CD4-positive, alpha-beta T cell treated with Interleukin-4 for 4 hours (primary cell): ENCODE measurements around the gene OR11L1.

Source experiments
- DNase-seq: peaks from one replicate; pipeline ENCODE4 v3.0.0-alpha.2; 2020

Gene OR11L1, protein sequence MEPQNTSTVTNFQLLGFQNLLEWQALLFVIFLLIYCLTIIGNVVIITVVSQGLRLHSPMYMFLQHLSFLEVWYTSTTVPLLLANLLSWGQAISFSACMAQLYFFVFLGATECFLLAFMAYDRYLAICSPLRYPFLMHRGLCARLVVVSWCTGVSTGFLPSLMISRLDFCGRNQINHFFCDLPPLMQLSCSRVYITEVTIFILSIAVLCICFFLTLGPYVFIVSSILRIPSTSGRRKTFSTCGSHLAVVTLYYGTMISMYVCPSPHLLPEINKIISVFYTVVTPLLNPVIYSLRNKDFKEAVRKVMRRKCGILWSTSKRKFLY

DNA sequence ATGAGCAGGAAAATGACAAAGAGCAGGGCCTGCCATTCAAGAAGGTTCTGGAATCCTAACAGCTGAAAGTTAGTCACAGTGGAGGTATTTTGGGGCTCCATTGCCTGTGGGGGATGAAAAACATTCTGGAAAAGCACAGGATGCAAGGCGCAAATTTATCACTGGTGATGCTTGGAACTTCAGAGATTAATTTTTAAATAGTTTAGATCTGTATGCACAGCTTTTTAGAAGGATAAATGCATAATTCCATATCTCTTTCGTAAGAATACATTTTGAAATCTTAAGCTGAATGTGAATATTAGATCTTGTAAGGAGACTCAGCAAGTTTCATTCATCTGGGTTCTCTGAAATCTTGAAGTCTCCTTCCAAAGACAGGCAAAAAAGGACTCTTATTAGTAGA is at the start of gene OR11L1:
TSS of gene OR11L1 (minus strand) at position 101 of the 400 bp plus-strand sequence. CDS start at position 101, 0 bp downstream.
- DNase-seq, result no peak

DNA sequence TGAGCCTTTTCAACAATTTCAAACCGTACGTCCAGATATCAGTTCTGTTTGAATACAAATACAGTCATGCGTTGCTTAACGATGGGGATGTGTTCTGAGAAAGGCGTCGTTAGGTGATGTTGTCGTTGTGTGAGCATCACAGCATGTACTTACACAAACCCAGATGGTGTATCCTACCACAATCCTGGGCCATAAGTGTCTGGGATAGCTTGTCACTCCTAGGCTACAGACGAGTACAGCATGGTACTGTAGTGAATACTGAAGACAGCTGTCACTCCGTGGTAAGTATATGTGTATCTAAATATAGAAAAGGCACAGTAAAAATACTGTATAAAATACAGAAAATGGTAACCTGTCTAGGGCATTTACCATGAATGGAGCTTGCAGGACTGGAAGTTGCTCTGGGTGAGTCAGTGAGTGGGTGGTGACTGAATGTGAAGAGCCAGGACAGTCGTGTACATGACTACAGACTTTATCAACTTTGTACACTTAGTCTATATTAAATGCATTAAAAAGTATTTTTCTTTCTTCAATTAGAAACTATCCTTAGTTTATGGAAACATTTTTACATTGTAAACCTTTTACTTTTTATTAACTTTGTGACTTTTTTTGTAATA is 43.2 kb upstream of the OR11L1 start:
- DNase-seq, result no peak

DNA sequence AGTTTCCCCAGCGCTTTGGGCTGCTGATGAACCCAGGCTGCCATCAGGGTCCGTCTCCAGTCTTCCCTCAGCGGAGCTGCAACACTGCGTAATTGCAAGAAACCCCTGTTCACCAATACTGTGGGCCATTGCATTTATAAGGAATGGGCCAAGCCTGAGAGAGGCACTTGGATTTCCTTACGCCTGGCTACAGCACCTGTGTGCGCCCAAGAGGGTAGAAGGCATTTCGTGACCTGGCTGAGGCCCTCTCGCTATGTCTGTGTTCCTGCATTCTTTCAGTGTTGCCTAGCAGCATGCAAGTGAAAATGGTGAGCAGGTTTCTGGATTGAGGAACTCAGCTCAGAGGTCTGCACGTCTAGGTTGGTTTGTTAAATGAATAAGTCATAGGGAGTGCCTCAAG is 41.6 kb upstream of the OR11L1 start:
- DNase-seq, result no peak

DNA sequence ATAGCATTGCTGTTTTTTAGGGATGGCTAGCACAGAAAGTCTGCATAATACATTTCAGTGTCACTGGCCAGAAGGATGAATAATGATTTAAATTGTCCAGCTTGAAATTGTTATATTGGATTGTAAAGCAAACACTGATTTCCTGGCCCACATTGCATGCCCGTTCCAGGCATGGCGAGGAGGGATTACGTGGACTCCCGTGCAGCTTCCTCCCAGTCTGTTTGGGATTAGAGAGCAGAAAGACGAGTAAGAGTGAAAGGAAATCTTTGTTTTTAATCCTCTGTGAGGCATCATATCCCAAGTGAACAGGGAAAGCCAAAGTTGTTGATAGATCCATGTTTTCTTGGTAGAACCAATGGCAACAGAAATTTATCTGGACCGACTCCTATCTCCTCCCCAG is 23.7 kb upstream of the OR11L1 start:
- no peak for DNase-seq

DNA sequence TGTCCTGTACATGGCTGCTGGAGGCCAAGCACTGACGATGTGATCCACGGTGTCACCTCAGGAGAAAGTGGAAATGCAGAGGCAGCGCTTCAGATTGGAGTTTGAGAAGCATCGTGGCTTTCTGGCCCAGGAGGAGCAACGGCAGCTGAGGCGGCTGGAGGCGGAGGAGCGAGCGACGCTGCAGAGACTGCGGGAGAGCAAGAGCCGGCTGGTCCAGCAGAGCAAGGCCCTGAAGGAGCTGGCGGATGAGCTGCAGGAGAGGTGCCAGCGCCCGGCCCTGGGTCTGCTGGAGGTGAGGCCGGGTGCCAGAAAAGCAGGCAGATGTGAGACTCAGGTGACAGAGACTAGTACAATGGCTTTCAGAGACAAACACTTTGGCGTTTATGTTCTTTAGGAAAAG is 22.9 kb upstream of the OR11L1 start:
- no peak for DNase-seq

DNA sequence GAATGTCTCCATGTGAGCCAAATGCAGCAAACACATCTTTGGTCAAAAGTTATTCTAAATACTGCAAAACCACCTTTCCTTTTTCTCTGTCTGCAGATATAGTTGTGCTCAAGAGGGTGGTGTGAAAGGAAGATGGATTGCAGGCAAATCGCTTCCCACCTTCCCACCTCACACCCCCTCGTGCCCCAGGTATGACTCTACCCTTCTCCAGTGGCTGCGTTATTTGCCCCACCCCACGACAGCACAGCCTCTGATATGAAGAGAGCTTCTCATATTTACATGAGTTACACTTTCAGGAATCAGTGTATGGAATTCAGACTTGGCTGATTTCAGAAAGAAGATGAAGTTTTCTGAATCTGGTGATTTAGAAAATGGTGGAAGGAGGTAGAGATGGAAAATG is 21.1 kb upstream of the OR11L1 start:
- DNase-seq, result no peak

DNA sequence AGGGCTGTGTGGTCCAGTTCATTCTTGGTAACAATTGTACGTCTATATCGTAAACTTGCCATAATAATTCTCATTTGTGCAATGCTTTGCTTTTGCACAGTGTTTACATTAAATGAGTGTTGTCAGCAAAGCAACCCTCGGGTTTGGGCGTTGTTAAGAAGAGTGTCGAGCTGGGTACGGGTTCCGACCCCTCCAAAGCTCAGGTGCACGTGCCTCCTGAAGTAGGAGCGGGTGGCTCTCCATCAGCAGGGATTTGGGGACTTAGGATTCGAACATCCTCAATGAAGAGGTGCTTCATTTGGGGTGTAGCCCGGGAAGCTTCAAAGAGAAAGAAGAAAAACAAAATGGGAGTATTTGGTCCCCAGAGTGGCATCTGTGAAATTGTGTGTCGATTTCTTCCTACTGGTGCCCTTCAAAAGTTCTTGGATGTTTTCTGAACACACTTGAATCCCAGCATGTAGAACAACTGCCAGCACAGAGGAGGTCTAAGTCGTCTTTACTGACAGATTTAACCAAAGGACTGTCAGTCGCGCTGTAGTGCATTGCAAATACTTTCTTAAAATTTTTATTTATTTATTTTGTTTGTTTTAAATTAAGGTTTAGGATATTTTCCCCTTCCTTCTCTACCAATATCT is 16.4 kb upstream of the OR11L1 start:
- no peak for DNase-seq

DNA sequence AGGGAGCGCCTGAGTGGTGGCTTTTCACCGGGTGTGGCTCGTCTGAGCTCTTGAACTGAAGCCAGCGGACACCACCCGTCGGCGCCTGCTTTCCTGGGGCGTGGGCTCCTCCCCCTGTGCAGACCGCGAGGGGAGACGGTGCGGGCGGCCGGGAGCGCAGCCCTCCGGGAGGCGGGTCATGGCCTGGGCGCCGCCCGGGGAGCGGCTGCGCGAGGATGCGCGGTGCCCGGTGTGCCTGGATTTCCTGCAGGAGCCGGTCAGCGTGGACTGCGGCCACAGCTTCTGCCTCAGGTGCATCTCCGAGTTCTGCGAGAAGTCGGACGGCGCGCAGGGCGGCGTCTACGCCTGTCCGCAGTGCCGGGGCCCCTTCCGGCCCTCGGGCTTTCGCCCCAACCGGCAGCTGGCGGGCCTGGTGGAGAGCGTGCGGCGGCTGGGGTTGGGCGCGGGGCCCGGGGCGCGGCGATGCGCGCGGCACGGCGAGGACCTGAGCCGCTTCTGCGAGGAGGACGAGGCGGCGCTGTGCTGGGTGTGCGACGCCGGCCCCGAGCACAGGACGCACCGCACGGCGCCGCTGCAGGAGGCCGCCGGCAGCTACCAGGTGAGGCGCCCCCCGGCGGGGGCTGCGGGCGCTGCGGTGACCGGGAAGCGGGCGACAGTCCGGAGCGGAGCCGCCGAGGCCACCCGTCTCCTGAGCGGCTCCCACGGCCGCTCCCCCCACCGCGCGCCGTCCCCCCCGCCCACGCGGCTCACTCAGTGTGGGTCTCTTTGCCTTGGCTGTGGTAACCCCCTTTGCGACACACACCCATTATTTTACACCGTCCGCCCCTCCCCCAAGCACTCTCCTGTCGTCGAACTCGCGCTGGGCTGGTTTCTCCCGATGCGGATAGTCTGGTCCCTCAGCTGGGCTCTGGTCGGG is 15.6 kb upstream of the OR11L1 start, which contains the start of gene TRIM58:
TSS of gene TRIM58 (plus strand) at position 119 of the 916 bp plus-strand sequence. CDS start at position 179, 60 bp downstream.
- no peak for DNase-seq

DNA sequence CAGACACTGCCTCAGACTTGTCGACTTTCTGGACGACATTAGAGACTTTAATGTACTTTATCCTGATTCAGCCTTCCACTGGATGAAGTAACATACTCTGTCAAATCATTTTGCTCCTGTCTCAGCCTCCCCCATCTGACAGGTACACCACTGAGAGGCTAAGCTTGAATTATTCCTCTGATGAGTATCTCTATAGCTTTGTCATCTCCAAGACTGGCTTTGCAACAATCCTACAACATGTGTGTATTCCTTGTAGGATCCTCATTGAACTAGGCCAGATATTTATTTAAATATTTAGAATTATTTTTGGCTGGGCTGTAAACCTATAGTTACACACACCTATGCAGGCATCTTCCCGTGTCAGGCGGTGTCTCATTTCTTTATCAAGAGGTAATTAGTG is 14.2 kb upstream of the OR11L1 start:
- no peak for DNase-seq

DNA sequence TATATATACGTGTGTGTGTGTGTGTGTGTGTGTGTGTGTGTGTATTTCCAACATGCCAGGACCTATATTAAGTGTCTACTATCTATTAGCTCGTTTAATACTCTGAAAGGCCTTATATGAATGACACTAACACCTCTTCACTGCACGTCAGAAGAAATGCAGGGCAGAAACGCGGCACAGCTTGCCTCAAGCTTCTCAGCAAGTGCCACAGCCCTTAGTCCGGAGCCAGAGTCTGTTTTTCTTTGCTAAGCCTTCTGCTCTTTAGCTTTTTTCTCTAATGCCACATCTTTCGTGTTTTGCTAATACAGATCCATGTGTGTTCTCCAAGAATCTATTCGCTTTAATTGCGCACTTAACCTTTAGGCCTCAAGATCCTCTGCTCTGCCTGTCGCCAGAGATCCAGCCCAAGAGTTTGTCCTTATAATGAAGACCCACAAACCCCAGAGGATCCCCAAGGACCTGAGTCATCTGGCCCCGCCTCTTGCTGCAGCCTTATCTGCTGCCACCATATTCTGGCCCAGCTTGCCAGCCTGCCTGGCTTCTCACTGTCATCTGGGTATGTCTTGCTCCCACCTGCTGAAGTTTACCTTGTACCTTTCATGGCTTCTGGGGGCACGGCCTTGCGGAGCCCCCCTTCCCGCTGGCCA is 13.3 kb upstream of the OR11L1 start:
- no peak for DNase-seq

DNA sequence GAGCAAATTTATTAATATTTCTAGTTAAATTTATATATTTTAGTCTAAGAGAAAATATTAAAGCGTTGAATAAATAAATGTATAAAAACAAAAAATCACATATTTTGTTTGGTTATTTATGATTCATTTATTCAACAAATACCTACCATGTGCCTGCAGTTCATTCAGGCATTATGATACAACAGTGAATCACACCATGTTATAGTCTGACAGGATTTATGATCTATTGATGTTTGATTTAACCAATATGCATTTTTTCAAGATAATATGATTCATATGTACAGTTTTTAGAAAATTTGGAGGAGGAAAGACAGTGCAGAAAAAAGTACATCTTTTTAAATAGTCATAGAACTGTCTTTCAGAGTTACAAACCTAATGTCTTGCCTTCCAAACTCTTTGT is 7.9 kb upstream of the OR11L1 start:
- DNase-seq, result no peak

DNA sequence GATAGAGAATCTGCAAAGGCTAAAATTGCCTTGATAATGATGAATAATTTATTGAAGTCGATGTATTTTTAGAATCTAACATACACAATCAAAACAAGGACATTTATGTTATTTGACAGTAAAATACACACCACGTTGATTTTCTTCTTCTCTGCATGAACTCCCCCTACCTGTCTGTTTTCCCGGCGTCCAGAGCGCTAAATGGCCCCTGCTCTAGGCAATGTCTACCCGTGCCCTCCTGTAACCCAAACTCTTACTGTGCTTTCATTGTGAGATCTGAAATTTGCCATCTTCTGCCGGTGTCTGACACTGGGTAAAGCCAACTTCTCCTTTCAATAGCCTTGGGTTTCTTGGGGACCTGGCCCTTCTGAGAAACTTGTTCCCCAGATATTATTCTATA is 6.7 kb upstream of the OR11L1 start:
- DNase-seq, result no peak

DNA sequence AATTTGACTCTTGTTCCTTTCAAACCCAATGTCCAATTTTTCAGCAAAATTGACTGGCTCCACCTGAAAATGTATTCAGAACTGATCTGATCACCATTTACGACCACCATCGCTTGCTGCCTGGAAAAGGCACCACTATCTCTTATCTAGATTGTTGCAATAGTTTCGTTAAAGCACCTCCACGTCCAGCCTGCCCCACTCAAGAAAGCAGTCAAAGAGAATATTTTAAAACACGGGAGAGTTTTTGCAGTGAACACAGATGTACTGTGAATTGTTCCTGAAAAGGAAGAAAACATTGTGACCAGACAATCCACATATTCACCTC is 4.0 kb upstream of the OR11L1 start:
- no peak for DNase-seq

DNA sequence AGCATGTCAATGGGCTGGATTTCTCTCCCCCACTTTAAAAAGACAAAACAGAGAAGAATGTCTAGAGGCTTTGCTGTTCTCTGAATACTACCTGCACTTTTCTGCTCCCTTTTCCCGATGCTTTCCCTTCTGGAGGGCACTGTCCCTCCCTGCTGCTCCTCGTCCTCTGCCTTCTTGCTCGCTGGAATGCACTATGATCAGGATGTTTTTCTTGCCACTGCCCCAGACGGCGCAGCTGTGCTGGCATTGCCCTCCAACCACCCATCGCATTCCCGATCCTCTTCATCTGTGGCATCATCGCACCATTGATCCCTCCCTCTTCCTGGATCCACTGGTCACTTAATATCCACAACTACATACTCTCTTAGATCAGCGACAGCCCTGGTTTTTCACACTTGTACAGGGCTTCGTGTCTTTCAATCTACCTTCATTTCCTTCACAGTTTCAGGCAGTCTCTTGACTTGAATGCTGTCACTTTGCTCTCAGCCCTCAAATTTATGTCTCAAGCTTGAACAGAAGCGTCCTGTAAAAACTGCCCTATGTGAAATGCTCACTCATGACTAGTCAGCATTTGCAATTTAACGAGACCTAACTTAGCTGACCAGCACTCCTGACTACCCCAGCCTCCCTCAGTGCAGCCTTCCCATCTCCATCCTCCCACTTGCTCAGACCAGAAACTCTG is 3.5 kb upstream of the OR11L1 start:
- no peak for DNase-seq

DNA sequence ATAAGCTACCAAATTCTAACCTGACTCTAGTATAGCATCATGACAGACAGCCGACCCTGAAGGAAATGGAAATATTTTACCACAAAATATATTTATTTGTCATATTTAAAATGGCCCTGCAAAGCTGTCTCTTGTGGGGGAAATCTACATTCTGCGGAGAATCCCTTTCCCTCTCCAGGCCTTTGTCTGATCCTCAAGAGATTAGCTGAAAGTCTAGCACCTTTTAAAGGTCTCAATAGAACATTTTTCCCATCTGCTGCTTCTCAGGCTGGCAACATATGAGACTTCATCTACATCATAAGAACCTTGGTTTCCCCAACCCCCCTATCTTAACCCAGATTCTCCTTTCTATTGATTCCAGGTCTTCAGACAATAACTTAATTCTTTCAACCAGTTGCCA is 1.7 kb upstream of the OR11L1 start:
- DNase-seq, result no peak

DNA sequence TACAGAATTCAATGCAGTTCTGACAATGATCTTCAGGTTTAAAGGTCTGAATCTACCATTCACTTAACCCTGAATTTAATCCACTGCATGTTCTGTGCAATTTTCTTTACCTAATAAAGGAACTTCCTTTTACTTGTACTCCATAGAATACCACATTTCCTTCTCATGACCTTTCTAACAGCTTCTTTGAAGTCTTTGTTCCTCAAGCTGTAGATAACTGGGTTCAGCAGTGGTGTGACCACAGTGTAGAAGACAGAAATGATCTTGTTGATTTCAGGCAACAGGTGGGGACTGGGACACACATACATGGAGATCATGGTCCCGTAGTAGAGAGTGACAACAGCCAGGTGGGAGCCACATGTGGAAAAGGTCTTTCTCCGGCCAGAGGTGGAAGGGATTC is 878 bp downstream of the OR11L1 start:
- no peak for DNase-seq

DNA sequence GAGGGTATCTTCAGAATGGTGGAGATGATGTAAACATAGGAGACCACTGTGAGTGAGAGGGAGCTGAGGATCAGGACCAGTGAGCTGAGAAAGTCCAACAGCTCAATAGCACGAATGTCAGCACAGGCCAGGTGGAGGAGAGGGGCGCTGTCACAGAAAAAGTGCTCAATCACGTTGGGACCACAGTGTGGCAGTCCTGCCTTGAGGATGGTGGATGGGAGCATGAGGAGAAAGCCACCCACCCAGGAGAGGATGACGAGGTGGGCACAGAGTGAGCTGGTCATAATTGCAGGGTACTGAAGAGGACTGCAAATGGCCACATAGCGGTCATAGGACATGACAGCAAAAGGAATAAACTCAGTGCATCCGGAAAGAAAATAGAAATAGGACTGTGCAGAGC is 8.1 kb downstream of the OR11L1 start:
- DNase-seq, result no peak

DNA sequence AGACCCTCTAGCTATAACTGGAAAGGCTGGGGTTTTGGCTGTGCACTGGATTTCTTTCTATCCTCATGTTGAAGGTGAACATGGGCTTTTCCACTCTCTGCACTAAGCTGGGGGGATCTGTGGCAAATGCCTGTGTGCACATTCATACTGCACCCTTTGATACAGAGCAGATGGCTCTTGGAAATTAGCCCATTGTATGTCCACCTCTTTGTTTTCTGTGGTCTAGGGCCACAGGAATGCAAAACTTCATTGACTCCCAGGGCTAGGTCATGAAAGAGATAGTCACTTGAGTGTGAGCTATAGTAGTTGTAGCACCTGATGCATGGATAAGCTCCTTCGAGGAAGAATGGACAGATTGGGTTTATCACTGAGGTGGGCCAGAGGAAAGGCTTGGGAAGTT is 12.0 kb downstream of the OR11L1 start:
- DNase-seq, result no peak

DNA sequence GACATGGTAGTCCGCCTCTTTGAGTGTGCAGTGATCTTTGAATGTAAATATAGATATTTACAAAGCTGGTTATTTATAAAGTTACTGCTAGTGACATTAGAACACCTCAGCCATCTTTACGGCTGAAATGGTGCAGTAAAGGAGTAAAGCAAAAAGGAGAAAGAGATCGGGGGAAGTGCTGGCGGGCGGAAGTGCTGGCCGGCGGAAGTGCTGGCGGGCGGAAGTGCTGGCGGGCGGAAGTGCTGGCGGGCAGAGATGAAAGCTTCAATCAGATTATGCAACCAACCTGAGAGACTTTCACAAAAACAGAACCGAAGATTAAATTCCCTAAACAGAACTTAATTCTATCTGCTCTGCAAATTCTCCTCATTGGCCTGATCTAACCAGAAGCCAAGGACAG is 16.3 kb downstream of the OR11L1 start:
- DNase-seq, result no peak

DNA sequence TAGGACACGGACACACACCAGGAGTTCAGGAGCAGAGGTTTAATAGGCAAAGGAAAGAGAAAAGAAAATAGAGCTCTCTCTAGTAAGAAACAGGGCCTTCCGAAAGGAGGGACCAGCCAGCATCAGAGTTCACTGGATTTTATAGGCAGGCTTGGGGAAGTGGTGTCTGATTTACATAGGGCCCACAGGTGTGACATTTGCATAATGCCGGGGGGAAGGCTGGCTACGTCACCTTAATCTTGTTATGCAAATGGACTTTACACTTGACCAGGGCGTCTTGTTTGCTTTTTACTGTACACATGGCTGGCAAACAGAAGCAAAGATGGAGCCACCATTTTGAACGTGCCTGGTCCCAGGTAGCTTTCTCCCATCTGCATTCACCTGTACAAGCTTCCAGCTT is 17.7 kb downstream of the OR11L1 start, which contains the start of gene OR14A16:
TSS of gene OR14A16 (minus strand) at position 97 of the 400 bp plus-strand sequence. CDS start 8,390 bp downstream, outside the sequence.
- no peak for DNase-seq

DNA sequence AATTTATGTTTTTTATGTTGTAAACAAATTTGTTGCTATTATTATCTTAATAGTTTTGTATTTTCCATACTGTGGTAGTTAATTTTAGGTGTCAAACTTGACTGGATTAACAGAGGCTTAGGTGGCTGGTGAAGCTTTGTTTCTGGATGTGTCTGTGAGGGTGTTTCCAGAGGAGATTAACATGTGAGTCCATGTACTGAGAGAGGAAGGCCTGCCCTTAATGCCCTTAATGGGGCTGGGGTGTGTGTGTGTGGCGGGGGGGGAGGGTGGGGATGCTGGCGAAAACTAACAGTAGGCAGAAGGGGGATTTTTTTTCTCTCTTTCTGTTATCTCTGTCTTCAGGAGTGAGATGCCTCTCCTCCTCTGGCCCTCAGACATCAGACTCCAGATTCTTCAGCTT is 19.6 kb downstream of the OR11L1 start:
- no peak for DNase-seq

DNA sequence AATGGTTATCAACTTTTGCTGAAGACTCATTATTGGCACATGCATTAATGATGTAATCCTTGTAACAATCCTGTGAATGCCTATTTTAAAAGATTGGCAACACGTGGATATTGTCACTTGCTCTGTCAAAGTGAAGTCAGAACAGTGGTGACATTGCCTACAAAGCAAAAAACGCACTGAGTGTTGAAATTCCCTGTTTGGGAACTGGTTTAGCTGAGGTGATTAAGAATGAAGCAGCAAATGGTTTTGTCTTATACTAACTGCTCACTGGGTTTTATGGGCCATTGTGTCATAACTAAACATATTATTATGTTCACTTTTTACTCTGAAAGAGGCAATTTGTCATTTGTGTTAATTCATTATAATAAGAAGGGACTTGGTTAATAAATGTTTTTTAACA is 29.1 kb downstream of the OR11L1 start:
- no peak for DNase-seq
